Bronchial smooth muscle cell (primary cell): ENCODE results near the gene AANAT. TPM values are rescaled to one million over a fixed set of nuclear protein-coding genes. Genes with fewer than 3 reads are reported as not detected.

Source experiments
- total RNA-seq: library from RNA; depleted of rRNA; stranded (reverse); fragments of >200 nt; gene quantifications from 2 replicates; pipeline ENCODE4 v1.2.1, GENCODE V29; 2014

AANAT gene
- not detected in 2 replicates for total RNA-seq

DNA sequence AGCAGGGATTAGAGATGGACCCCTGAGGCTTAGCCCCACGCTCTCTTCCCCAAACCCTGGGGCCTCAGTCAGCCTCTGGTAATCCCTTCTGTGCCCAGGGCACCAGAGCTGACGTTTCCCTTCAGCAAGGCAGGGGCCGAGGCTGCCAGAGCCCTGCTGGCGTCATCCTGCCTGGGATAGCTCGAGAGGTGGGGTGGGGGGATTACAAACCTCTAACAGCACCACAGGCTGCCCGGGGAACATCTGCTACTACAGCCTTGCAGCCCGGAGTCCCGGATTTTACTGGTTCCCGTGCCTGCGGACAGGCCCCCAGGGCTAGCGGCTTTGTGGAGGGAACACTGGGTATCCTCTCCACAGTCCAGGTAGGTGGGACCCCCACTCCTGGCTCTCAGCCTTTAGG, at the start of gene AANAT:
AANAT (plus strand) TSS at position 238 of the 400 bp plus-strand sequence. CDS start 1,144 bp downstream, outside the sequence.

DNA sequence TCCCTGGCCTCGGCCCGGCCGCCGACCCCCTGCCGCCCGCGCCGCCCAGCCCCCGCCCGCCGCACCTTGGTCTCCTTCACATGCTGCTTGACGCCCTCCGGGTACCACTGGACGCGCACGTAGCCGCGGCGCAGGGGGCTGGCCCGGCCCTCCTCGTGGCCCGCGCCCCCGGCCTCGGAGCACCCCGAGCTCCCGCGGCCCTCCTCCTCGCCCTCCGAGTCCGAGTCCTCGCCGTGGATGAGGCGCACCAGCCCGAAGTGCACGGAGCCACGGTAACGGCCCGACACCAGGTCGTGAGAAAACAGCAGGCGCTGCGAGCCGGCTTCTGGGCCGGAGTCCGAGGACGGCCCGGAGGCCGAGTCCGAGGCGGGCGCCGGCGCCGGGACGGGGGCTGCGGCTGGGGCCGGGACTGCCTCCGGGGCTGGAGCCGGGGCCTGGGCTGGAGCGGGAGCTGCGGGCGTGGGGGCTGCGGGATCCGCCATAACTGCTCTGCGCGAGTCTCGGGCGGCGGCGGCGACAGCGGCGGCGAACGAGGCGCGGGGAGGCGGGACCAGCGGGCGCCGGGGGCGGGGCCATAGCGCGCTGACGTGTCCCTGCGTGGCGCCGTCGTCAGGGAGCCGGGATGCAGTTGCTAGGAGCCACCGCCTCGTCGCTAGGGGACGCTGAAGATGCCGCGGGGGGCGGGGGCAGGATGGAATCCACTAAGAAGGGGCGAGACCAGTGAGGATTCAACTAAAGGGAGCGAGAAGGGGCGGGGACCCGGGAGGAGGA, 14.6 kb upstream of the AANAT start, which contains the start of gene UBE2O:
UBE2O (minus strand) TSS at position 493 of the 771 bp plus-strand sequence; CDS start at position 482, 11 bp downstream.

DNA sequence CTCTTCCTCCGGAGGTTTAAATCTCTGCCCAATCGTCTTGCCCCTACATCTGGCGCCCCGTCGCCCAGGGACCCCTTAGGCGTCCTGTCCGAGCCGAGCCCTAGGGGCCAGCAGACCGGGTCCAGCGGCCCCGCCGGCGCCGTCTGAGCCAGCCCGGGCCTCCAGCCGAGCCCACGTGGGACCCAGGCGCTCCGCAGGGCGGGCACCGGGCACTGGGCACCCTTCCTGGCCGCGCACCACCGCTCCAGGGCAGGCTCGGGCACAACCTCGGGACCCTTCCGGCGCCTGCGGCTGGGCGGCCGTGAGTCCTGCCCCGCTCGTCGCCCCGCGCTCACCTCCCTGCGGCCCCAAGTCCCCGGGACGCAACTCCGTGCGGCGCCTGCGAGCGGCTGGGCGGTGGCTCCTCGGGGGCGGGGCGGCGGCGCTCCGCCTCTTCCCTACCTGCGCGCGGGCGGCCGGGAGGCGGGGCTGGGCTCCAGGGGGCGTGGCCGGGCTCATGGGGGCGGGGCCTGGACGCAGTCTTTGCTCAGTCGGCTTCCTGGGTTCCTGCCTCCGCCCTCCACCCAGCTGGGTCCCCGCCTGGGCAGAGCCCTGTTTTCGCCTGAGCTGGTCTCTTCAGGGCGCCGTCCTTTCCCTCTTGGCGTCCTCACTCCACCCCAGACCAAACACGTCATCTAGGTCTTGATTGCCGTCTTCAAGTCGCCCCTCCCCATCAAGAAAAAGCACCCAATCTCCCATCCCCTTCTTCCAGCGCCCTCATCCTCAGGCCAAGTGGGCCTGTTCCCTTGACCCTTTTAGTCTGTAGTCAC, 33.8 kb downstream of the AANAT start, which contains the start of gene RHBDF2:
RHBDF2 (minus strand) TSS at position 406 of the 809 bp plus-strand sequence. CDS start 19,899 bp downstream, outside the sequence.

Other genes with a start within 250 kb of the AANAT start
- gene RNF157, start 227.1 kb upstream of the AANAT start, total RNA-seq: 0.32 and 0.34 TPM in 2 replicates
- gene UBALD2, start 202.3 kb upstream of the AANAT start, total RNA-seq: 1.5 and 1.9 TPM in 2 replicates
- gene QRICH2, start 159.3 kb upstream of the AANAT start, total RNA-seq: 3.0 and 5.5 TPM in 2 replicates
- 24.7 and 40.4 TPM in 2 replicates for gene PRPSAP1, start 113.7 kb upstream of the AANAT start, total RNA-seq
- 18.4 and 24.6 TPM in 2 replicates for gene SPHK1, start 83.0 kb upstream of the AANAT start, total RNA-seq
- 19.4 and 23.3 TPM in 2 replicates for gene UBE2O, start 14.5 kb upstream of the AANAT start, total RNA-seq
- gene RHBDF2, start 33.8 kb downstream of the AANAT start, total RNA-seq: 1.1 and 3.0 TPM in 2 replicates
- gene CYGB, start 70.1 kb downstream of the AANAT start, total RNA-seq: 65.3 and 86.2 TPM in 2 replicates
- 8.0 and 11.2 TPM in 2 replicates for gene PRCD, start 72.4 kb downstream of the AANAT start, total RNA-seq
- gene ST6GALNAC2, start 118.3 kb downstream of the AANAT start, total RNA-seq: 1.0 and 1.4 TPM in 2 replicates
- gene ST6GALNAC1, start 176.2 kb downstream of the AANAT start, total RNA-seq: not detected in 2 replicates
- 107 and 145 TPM in 2 replicates for gene MXRA7, start 243.4 kb downstream of the AANAT start, total RNA-seq